GM21528 (cell line): Measurements from ENCODE around the gene SSBP2.
A peak's percentile ranks its signal among the peaks of the same experiment; 100 is the strongest.

Experiments
- ATAC-seq: cut with Tn5 transposase; IDR thresholded peaks from one replicate; pipeline ENCODE4 v1.9.1; 2021; ENCODE audit warnings: mild to moderate bottlenecking, moderate library complexity; ENCODE audit not compliant: unreplicated experiment, low FRiP score

SSBP2 gene

DNA sequence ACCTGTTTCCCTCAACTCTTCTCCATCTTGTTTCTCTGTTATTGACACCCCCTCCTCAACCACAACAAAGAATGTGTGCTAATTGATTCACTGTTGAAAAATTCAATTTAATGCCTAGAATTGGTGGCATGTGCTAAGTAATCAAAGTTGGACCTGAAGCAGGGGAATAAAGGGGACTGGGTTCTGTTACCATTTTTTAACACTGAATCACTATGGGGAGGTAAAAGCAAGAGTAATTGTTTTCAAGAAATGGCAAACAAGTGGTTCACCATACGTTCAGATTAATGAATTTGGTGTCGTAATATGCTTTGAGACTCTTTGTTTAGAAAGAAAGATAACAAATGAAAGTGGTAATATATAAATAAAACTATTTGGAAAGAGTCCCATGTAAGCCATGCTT lies 17.0 kb upstream of the SSBP2 start:
- ATAC-seq = no peak

- ATAC-seq = no peak
These were observed 16.2 kb upstream of the SSBP2 start for GRCh38 chr5:81767097-81767496.

DNA sequence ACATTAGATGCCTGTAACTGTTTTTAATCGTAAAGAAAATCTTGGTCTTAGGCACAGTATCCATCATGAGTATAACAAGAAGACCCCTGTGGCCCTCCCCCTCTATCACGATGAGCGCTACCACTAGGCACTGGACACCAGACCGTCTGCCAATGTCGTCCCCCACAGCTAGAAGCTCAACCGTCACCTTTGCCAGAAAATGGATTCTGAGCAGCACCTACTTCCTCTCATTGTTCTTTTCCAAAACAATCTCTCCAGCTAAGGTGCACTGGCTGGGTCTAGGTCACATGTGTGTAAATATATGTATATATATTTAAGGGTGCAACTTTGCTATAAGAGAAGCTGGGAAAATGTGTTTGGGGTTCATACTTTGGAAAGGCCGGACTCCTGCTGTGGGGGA lies 15.7 kb upstream of the SSBP2 start:
- no peak for ATAC-seq

DNA sequence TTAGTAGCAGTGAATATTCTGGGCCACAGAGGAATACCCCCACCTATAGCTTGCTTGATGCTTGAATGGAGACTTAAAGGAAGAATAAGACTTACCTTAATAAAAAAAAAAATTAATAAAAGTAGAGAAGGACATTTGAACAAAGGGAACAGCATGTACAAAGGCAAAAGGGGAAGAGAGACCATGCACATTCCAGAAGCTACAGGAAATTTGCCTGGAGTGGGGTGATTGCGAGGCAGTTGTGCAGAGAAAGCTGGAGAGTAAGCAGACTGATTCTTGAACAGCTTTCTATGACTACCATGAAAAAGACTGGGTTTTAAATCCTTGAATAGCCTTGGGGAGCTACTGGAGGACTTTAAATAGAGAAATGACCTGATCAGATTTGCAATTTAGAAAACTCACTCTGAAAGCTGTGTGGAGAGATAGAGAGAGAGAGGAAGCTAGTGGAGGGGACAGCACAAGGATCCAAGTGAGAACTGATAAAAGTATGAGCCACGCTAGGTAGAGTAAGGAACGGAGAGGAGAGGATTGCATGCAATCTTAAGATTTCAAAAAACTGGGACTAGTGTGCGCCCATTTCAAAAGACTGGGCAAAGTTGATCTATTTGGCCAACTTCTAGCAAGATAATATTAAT lies 12.5 kb upstream of the SSBP2 start:
- no peak for ATAC-seq

DNA sequence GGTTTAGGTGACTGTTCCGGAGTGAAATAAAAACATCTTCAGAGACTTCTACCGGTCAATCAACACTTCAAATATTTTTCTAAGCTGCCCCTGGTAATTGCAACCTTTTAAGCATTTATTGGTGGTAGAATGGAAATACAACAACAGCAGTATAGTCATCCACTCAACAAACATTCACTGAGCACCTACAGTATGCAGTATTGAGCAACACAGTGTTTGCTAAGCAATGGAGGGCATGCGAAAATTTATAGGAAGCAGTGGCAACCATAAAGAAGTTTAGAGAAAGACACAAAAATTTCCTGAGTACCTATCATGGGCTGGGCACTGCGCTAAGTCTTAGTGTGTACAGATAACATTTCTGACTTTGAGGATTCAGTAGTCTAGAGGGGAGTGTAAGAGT lies 12.0 kb upstream of the SSBP2 start:
- ATAC-seq = no peak

DNA sequence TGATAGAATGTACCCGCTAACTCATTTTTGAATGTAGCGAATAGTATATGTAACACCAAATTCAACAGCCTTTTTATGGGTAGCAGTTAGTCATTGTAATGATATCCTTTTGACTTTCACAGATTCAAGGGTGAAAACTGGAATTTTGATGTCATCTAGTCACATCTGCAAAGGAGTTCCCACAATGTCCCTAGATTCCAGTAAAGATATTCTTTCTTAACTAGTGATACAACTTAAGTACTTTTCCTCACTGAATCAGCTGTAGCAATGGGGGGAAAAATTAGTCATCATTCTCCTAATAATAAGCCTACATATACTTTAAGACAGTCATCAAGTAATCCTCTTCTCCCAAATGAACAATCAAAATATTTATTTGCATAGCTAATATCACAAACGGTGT lies 11.5 kb upstream of the SSBP2 start:
- ATAC-seq = no peak

DNA sequence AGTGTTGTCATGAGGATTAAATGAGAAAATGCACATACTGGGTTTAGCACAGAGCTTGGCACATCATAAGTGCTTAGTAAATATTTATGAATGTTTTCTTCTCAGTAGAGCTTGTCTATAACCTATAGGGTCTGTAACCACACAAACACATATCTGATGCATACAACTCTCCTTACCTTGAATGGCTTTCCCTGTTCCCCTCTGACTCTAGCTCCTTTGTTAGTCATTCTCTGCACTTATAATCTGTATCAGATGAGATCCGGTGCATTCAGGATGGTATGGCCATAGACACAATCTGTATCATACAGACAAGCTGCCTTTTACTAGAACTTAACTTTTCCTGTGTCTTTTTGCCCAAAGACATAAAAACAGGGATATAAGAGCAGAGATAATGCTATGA lies 11.1 kb upstream of the SSBP2 start:
- no peak for ATAC-seq

GRCh38 chr5:81761270-81761669 lies 10.4 kb upstream of the SSBP2 start:
- no peak for ATAC-seq

DNA sequence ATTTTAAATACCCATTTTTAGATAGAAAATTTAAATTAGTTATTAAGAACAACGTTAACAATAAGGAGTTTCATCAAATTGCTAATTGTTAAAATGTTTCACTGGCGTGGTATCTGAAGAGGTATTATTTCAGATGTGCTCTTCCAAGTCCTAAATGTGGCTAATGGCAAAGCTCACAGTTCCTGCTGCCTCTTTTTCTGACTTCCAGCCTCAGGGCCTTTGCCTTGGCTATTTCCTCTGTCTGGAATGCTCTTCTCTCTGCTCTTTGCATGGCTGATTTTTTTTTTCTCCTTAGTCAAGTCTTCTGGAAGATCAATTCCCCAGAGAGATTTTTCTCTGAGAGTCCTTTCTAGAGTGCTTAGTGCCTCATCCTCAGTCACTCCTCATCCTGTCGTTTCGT lies 9.6 kb upstream of the SSBP2 start:
- ATAC-seq = no peak

DNA sequence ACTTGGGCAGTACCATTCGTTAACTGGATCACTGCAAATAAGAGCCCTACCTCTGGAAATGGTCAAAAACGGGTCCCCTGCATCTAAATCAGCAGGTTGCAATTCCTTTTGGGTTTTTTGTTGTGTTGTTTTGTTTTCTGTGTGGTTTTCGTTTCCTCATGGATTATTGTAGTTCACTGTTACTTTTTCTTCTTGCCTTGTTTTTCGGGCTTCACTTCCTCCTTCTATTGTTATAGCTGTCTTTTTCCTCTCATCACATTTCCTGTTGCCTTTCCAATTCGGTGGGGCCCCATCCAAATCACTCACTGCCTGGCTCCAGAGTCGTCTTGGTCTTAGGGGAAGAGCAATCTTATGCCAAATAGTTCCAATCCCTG lies 8.7 kb upstream of the SSBP2 start:
- ATAC-seq = no peak

GRCh38 chr5:81757404-81757803 lies 6.5 kb upstream of the SSBP2 start:
- no peak for ATAC-seq

- ATAC-seq = no peak
These were observed 5.1 kb upstream of the SSBP2 start for GRCh38 chr5:81756016-81756415.

- ATAC-seq = no peak
These were observed 4.4 kb upstream of the SSBP2 start for GRCh38 chr5:81755320-81755719.

- no peak for ATAC-seq
These were observed 3.7 kb upstream of the SSBP2 start for GRCh38 chr5:81754621-81755020.

GRCh38 chr5:81753429-81753828 lies 2.5 kb upstream of the SSBP2 start:
- ATAC-seq = no peak

DNA sequence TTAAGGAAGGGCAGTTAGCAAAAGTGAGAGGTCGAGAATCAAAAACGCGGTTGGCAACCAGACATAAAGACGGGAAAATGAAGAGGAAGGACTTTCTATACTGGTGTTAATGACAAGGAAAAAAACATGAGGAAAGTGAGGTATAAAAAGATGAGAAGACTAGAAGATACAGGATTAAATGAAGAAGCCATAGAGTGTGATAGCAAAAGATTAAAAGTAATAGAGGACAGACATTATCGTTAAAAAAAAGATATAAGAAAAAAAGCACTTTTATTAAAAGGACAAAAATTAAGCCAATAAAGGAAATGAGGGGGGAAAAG lies 1.7 kb upstream of the SSBP2 start:
- no peak for ATAC-seq

DNA sequence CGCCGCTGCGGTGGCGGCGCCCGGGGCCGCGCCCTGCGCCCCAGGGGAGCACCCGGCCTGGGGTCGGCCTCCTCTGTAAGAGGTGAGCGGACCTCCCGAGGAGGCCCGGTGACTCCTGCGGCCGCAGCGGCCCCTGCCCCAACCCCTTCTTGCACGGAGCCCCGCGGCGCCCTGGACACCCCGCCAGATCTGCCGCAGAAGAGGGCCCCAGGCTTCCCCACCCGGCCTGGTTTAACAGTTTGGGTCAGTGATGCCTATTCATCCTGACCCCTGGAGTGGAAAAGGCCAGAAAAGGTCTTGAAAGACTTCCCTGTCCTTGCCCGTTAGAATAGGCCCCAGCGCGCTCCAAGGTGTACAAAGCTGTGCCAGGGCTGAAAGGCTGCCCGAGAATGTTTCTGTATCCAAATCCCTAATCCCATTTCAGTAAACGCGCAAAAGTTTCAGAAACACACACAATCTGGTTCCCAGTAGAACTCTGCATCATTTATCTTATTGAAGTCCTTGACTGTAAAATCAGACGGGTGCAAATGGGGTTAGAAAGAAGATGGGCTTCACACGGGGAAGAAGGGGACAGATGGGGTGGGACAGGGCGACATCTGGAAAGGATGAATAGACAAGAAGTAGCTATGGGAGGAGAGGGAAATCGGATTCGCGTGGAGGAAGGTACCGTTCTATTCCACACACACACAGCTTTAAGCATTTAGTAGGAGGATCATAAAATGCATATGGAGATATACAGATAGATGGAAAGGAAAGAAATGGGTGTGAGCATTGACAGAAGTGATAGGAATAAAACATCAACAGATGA lies 1.1 kb upstream of the SSBP2 start:
- ATAC-seq = no peak

GRCh38 chr5:81750308-81751008 lies 439 bp downstream of the SSBP2 start:
- ATAC-seq = peak; percentile 22

GRCh38 chr5:81749561-81750307 lies 1.2 kb downstream of the SSBP2 start:
- peak; percentile 44 for ATAC-seq

- ATAC-seq = no peak
These were observed 1.7 kb downstream of the SSBP2 start for GRCh38 chr5:81749192-81749560.

DNA sequence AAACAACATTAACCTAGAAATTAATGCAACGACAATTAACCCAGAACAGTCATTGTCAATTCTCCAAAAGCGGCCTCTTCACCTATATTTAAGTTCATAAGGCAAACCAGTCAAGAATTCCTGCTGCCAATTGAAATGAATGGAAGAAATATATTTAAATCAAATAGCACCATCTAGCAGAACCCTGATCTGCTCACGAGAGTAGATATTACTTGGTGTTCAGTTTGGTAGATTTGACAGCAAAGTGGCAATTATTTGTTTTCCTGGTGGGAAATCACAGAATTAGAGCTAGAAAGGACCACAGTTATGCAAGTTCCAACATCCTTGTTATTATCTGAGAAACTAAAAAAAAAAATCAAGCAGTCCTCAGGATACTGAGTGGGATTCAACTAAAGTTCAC lies 2.3 kb downstream of the SSBP2 start:
- no peak for ATAC-seq
